COR-L47 (cell line): Measurements from ENCODE around the gene BEST3.
"Not testable (repeated sequence)": the region's sequence is repeated elsewhere in the genome, so short reads cannot be mapped to it uniquely, and the experiment has no call there.

Experiments
- DNase-seq: peaks from one replicate; lab custom pipeline; 2025; lab: John Stamatoyannopoulos, UW

The BEST3 gene

GRCh38 chr12:69648476-69648875 is 50.6 kb downstream of the BEST3 start:
- no peak for DNase-seq

- DNase-seq = no peak
Observed at GRCh38 chr12:69647178-69647577, 51.9 kb downstream of the BEST3 start.

- no peak for DNase-seq
Observed at GRCh38 chr12:69645031-69645430, 54.1 kb downstream of the BEST3 start.

- DNase-seq = no peak
Observed at GRCh38 chr12:69644511-69644910, 54.6 kb downstream of the BEST3 start.

GRCh38 chr12:69642531-69642930 is 56.6 kb downstream of the BEST3 start:
- DNase-seq = no peak

GRCh38 chr12:69641546-69641945 is 57.6 kb downstream of the BEST3 start:
- DNase-seq = no peak

GRCh38 chr12:69639400-69640016 is 59.6 kb downstream of the BEST3 start:
- peak; percentile 44 for DNase-seq

GRCh38 chr12:69633061-69633460 is 66.0 kb downstream of the BEST3 start:
- no peak for DNase-seq

- no peak for DNase-seq
Observed at GRCh38 chr12:69630191-69630590, 68.9 kb downstream of the BEST3 start.

- no peak for DNase-seq
Observed at GRCh38 chr12:69627501-69627900, 71.6 kb downstream of the BEST3 start.

- DNase-seq = peak; percentile 92
Observed at GRCh38 chr12:69623970-69624369, 75.1 kb downstream of the BEST3 start.

GRCh38 chr12:69621551-69621950 is 77.6 kb downstream of the BEST3 start:
- no peak for DNase-seq

- no peak for DNase-seq
Observed at GRCh38 chr12:69620921-69621320, 78.2 kb downstream of the BEST3 start.

- DNase-seq = no peak
Observed at GRCh38 chr12:69620077-69620476, 79.0 kb downstream of the BEST3 start.

GRCh38 chr12:69619050-69619449 is 80.1 kb downstream of the BEST3 start:
- no peak for DNase-seq

- no peak for DNase-seq
Observed at GRCh38 chr12:69616025-69616424, 83.1 kb downstream of the BEST3 start.

GRCh38 chr12:69613351-69613750 is 85.8 kb downstream of the BEST3 start:
- DNase-seq = no peak

- no peak for DNase-seq
Observed at GRCh38 chr12:69610729-69611128, 88.4 kb downstream of the BEST3 start, which contains the start of gene LRRC10. LRRC10 (minus strand) TSS chr12:69610907; CDS start chr12:69610838, 69 bp downstream.

- no peak for DNase-seq
Observed at GRCh38 chr12:69610126-69610525, 89.0 kb downstream of the BEST3 start.

GRCh38 chr12:69608114-69608513 is 91.0 kb downstream of the BEST3 start:
- no peak for DNase-seq

- DNase-seq = not testable (repeated sequence)
Observed at GRCh38 chr12:69604275-69604674, 94.8 kb downstream of the BEST3 start.
